Muscle of arm (tissue), 12 donors: ENCODE data around the gene IGFBP6. TPM values are rescaled to one million over a fixed set of nuclear protein-coding genes. Genes with fewer than 3 reads are reported as not detected.
A peak's percentile ranks its signal among the peaks of the same experiment; 100 is the strongest.

ENCODE experiments used
- DNase-seq: peaks from one replicate; pipeline ENCODE4 v3.0.0-alpha.2; 2013
- polyA plus RNA-seq, 12 donors: library from polyadenylated mRNA; unstranded; fragments of 120-200 nt; gene quantifications; one replicate each; pipeline ENCODE4 v1.2.1, GENCODE V29; 2013; ENCODE audit not compliant: insufficient read length in 12 of 12

The IGFBP6 gene
- polyA plus RNA-seq, 12 donors, result 47.3 to 106 (median 67.0) TPM; not detected in 1

DNA sequence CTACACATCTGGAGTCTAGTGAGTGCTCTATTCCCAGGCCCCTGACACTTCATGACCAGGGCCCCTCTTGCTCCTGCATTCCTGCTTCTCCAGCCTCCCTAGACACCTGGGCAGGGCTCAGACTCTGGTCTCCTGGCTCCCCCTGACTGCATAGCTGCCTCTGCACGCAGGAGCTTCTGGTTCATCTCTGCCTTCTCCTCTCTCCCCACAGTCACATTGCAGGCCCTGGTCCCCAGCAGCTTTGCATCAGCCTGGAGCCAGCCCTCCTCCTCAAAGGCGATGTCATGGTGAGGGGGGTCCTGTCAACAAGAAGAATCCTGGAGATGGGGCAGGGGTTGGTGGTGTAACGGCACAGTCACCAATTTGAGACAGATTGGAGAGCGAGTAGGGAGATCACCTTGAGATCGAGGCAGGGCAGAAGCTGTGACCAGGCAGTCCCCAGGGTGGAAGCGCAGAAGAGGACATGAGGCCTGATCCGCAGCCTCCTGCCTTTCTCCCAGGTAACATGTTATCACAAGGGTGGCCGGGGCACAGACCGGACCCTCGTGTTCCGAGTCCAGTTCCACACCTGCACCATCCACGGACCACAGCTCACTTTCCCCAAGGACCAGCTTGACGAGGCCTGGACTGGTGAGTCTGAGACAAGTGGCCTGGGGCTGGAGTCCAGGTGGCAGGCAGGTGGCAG is 39.5 kb upstream of the IGFBP6 start:
- DNase-seq, result no peak

DNA sequence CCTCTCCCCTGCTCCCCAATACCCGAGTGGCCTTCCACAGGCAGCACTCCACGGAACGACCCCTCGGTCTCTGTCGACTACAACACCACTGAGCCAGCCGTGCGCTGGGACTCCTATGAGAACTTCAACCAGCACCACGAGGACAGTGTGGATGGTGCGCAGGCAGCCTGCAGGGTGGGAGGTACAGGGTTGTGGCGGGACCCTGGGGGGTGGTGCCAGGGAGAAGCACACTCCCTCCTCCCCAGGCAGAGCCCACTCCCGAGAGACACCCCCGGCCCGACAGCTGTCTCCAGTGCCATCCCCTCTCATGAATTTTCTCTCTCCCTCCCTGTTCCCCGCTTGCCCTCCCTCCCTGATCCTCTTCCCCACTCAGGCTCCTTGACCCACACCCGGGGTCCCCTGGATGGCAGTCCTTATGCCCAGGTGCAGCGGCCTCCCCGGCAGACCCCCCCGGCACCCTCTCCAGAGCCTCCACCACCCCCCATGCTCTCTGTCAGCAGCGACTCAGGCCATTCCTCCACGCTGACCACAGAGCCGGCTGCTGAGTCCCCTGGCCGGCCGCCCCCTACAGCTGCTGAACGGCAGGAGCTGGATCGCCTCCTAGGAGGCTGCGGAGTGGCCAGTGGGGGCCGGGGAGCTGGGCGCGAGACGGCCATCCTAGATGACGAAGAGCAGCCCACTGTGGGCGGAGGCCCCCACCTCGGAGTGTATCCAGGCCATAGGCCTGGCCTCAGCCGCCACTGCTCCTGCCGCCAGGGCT is 38.6 kb upstream of the IGFBP6 start:
- no peak for DNase-seq

DNA sequence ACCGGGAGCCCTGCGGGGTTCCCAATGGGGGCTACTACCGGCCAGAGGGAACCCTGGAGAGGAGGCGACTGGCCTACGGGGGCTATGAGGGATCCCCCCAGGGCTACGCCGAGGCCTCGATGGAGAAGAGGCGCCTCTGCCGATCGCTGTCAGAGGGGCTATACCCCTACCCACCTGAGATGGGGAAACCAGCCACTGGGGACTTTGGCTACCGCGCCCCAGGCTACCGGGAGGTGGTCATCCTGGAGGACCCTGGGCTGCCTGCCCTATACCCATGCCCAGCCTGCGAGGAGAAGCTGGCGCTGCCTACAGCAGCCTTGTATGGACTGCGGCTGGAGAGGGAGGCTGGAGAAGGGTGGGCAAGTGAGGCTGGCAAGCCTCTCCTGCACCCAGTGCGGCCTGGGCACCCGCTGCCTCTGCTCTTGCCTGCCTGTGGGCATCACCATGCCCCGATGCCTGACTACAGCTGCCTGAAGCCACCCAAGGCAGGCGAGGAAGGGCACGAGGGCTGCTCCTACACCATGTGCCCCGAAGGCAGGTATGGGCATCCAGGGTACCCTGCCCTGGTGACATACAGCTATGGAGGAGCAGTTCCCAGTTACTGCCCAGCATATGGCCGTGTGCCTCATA is 37.9 kb upstream of the IGFBP6 start:
- no peak for DNase-seq

- DNase-seq, result no peak
These were observed 37.3 kb upstream of the IGFBP6 start for GRCh38 chr12:53060064-53060720.

DNA sequence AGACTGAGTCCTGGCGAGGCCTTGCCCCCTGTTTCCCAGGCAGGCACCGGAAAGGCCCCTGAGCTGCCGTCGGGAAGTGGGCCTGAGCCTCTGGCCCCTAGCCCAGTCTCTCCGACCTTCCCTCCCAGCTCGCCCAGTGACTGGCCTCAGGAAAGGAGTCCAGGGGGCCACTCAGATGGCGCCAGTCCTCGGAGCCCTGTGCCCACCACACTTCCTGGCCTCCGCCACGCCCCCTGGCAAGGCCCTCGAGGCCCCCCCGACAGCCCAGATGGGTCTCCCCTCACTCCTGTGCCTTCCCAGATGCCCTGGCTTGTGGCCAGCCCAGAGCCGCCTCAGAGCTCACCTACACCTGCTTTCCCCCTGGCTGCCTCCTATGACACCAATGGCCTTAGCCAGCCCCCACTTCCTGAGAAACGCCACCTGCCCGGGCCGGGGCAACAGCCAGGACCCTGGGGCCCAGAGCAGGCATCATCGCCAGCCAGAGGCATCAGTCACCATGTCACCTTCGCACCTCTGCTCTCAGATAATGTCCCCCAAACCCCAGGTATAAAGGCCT is 36.7 kb upstream of the IGFBP6 start:
- DNase-seq, result no peak

DNA sequence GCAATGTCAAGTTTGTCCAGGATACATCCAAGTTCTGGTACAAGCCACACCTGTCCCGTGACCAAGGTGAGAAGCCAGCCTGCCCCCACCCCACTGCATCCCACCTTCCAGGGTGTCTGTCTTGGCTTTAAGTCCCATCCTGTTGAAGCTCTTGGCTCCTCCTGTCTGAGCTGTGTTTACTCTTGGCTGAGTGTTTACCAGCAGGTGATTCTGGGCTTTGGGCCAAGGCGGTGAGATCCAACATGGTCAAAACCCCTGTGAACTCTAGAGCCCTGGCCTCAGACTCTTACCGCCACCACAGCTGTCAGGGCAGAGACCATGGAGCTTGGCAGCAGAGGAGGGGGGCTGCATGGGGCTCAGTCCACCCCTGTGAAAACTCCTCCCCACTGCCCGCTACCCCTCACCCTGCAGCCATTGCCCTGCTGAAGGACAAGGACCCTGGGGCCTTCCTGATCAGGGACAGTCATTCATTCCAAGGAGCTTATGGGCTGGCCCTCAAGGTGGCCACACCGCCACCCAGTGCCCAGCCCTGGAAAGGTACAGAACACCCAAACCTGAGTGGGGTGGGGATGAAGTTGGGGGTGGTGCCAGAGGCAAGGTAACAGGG is 36.0 kb upstream of the IGFBP6 start:
- no peak for DNase-seq

GRCh38 chr12:53062011-53062961 is 35.2 kb upstream of the IGFBP6 start:
- no peak for DNase-seq

GRCh38 chr12:53062977-53063707 is 34.3 kb upstream of the IGFBP6 start:
- DNase-seq, result no peak

GRCh38 chr12:53063708-53064612 is 33.5 kb upstream of the IGFBP6 start:
- DNase-seq, result peak; percentile 89

- no peak for DNase-seq
These were observed 32.6 kb upstream of the IGFBP6 start for GRCh38 chr12:53064613-53065436.

DNA sequence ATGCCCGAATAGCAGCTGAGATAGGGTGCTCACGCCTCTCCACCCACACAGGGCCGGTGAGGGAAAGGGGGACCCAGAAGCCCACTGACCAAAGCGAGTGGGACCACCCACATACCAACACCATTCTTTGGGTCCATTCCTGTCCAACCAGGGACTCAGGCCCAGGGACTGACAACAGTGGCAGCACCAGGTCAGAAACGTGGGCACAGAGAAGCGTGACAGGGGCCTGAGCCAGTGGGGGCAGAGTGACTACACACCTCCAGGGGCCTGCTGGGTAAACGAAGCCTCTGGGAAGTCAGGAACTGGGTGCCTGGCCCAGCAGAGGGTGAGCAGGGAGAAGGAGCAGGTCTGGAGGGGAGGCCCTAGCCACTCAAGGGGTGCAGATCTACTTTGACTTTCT is 32.0 kb upstream of the IGFBP6 start:
- no peak for DNase-seq

GRCh38 chr12:53065975-53066931 is 31.2 kb upstream of the IGFBP6 start:
- peak; percentile 88 for DNase-seq

GRCh38 chr12:53067074-53067992 is 30.1 kb upstream of the IGFBP6 start:
- DNase-seq, result no peak

- DNase-seq, result no peak
These were observed 29.3 kb upstream of the IGFBP6 start for GRCh38 chr12:53067993-53068770.
